Uterus (tissue), 2 donors: Measurements from ENCODE around the gene ADAMTS2.
"Not testable (repeated sequence)": the region's sequence is repeated elsewhere in the genome, so short reads cannot be mapped to it uniquely, and the experiment has no call there.

ENCODE experiments used
- POLR2A ChIP-seq, 2 donors: fragments of 450-650 bp; IDR thresholded peaks; one replicate each; pipeline ENCODE4 v1.6.1; 2016; ENCODE audit warnings: antibody characterized with exemption in 2 of 2, mild to moderate bottlenecking in 1 of 2, moderate library complexity in 1 of 2
- TF ChIP-seq, protein P1 (sequence below), 4 experiments: fragments of 200-600 bp in 2 of 4; fragments of 450-650 bp in 2 of 4; sonication (generic) in 2 of 4; IDR thresholded peaks; one replicate each; pipeline ENCODE4 v1.5.1; 2016 to 2019; ENCODE audit warnings: antibody characterized with exemption in 4 of 4, mild to moderate bottlenecking in 2 of 4, moderate library complexity in 1 of 4

DNA sequence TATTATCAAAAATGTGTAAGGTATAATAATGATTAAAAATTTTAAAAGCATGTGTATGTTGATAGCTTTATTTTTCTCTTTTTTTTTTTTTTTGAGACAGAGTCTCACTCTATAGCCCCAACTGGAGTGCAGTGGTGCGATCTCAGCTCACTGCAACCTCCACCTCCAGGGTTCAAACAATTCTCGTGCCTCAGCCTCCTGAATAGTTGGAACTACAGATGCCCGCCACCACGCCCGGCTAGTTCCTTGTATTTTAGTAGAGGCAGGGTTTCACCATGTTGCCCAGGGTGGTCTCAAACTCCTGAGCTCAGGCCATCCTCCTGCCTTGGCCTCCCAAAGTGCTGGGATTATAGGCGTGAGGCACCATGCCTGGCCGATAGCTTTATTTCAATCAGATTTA lies 20.9 kb downstream of the ADAMTS2 start:
- not testable (repeated sequence) for TF ChIP-seq POLR2A (IDR thresholded peaks at IDR 0.05)
- TF ChIP-seq, protein P1, sequence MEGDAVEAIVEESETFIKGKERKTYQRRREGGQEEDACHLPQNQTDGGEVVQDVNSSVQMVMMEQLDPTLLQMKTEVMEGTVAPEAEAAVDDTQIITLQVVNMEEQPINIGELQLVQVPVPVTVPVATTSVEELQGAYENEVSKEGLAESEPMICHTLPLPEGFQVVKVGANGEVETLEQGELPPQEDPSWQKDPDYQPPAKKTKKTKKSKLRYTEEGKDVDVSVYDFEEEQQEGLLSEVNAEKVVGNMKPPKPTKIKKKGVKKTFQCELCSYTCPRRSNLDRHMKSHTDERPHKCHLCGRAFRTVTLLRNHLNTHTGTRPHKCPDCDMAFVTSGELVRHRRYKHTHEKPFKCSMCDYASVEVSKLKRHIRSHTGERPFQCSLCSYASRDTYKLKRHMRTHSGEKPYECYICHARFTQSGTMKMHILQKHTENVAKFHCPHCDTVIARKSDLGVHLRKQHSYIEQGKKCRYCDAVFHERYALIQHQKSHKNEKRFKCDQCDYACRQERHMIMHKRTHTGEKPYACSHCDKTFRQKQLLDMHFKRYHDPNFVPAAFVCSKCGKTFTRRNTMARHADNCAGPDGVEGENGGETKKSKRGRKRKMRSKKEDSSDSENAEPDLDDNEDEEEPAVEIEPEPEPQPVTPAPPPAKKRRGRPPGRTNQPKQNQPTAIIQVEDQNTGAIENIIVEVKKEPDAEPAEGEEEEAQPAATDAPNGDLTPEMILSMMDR (IDR thresholded peaks at IDR 0.05) = not testable (repeated sequence)
